ENCODE measurements around the gene ENOX2.

The ENOX2 gene

GRCh38 chrX:130884627-130885026 is 18.4 kb downstream of the ENOX2 start:
- no peak for DNase-seq (ENCODE audit: low read depth)

DNA sequence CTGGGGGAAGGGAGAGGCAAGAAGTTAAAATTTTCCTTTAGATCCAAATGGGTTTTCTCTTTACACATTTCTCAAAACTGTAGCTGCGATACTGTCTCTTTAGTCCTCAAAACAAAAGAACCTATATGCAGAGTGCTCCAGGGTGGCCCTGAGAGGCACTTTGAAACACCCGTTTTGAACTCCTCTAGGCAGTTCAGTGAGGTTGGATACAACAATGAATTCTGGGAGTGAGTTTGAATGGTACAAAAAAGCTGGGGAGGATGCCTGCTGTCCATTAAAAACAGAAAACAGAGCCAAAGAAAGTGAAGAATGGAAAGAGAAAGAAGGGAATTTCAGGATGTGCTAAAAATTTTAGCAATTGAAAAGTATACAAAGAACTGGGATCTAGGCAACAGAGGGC is 23.1 kb downstream of the ENOX2 start:
- no peak for DNase-seq (ENCODE audit: low read depth)

- no peak for DNase-seq (ENCODE audit: low read depth)
Measured at GRCh38 chrX:130878350-130879341, 24.4 kb downstream of the ENOX2 start.

- no peak for DNase-seq (ENCODE audit: low read depth)
Measured at GRCh38 chrX:130877892-130878341, 25.1 kb downstream of the ENOX2 start.

- no peak for DNase-seq (ENCODE audit: low read depth)
Measured at GRCh38 chrX:130876226-130876625, 26.8 kb downstream of the ENOX2 start.

DNA sequence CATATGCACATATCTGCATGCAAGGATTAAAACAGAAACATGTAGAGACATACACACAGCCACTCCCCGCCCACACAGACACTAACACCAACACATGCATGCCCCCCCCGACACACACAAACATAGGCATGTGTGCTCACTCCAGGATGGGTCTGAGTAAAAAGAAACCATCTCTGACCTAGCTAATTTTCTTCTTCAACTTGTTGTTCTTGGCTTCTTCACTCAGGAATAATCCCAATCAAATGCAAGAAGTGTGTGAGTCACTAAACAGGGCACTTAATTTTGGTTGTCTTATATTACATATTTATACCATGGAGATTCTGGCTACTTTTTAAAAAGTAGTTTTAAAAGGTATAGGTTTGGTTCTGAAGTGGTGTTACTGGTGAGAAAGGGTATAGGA is 28.3 kb downstream of the ENOX2 start:
- DNase-seq (ENCODE audit: low read depth), result no peak

- DNase-seq (ENCODE audit: low read depth), result no peak
Measured at GRCh38 chrX:130869239-130869638, 33.8 kb downstream of the ENOX2 start.

- DNase-seq (ENCODE audit: low read depth), result no peak
Measured at GRCh38 chrX:130861462-130861861, 41.5 kb downstream of the ENOX2 start.

GRCh38 chrX:130857207-130857606 is 45.8 kb downstream of the ENOX2 start:
- no peak for DNase-seq (ENCODE audit: low read depth)

DNA sequence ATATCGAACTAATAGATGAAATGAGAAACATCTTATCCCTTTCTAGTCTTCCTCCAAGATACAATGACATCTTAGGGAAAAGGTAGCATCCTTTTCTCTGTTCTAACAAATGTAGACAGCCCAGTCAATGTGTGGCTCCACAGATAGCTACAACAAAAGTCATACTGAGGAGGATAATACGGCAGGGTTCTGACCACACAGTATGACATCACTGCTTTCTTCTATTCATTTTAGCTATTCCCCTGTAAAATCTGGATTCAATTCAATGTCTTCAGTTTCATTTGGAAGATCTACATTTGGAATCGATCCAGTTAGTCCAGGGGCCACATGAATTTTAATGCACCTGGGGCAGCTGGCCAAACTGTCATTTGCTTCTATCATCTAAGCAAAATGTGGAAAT is 51.4 kb downstream of the ENOX2 start:
- no peak for DNase-seq (ENCODE audit: low read depth)

DNA sequence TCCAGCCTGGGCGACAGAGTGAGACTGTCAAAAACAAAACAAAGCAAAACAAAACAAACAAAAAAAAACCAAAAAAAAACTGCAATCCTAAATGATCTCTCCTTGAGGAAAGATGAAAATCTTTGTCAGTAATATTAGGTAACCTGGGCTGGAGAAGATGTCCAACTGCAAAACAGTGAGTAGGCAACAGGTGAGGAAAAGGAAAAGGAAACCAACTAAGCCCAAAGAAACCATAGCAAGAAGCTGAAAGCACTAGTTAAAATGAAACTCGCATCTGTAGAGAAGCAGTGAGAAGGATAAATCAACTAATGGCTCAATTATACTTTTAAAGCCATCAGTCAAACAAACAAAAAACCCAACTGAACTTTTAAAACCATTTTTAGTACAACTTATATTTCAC is 54.2 kb downstream of the ENOX2 start:
- DNase-seq (ENCODE audit: low read depth), result no peak

- no peak for DNase-seq (ENCODE audit: low read depth)
Measured at GRCh38 chrX:130846746-130847145, 56.3 kb downstream of the ENOX2 start.

- DNase-seq (ENCODE audit: low read depth), result no peak
Measured at GRCh38 chrX:130841776-130842175, 61.2 kb downstream of the ENOX2 start.

DNA sequence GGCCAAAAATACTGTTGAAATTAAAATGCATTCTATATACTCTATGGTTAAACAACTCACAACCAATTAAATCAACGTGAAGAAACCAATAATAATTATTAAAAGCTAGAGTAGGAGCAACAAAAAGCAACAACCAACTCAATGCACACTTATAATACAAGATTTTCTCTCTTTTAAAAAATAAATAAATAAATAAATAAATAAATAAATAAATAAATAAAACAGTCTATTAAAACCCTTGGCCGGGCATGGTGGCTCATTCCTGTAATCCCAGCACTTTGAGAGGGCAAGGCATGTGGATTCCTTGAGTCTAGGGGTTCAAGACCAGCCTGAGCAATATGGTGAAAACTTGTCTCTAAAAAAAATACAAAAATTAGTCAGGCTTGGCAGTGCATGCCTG is 62.7 kb downstream of the ENOX2 start:
- no peak for DNase-seq (ENCODE audit: low read depth)

DNA sequence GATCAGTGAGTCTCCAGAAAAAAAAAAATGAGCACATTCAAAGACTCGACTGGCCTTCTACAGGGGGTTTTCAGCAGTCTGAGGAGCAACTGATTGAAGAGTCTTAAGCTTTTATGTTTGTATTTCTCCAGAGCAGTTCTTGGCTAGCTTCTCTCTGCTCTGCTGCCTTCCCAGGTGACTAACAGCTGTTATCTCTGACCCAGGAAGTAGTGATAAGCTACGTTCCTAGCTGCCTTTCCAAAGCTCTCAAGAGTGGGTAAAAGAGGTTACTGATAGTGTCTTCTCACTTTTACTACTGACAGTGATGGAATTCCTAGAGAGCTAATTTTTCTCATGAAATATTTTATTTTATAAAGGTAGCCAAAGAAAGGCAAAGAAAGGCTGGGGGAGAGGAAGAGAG is 66.6 kb downstream of the ENOX2 start:
- no peak for DNase-seq (ENCODE audit: low read depth)

- DNase-seq (ENCODE audit: low read depth), result no peak
Measured at GRCh38 chrX:130834830-130835229, 68.2 kb downstream of the ENOX2 start.

DNA sequence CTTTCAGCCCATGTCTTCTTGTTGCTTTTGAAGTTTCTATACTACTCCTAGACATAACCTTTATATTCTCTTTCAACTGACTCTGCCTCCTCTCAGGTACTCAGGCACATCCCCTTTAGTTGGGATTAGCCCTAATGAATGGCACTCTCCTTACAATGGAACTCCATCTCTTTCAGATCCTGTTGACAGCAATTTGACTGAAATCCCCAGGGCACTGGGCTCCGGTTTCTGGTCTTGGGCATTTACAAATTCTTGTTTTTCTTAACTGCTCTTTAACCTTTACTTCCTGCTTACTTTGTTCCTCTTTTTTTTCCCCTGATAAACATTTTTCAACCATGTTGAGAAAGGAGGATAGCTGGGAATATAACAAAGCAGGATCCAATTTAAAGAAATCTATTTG is 68.9 kb downstream of the ENOX2 start:
- DNase-seq (ENCODE audit: low read depth), result no peak

DNA sequence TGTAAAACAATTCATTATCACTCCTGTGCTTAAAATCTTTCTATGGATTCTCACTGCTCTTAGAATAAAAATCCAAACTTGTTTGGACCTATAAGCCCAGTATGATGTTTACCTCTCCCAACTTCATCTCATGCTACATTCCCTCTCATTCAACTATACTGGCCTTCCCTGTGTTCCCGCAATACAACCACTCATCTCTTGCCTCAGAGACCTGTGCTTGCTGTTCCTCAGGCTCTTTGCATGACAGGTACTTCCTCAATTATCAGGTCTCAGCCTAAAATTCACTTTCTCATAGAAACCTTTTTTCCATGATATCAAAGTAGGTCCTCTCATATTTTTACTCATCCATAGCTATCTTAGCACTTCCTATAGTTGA is 71.7 kb downstream of the ENOX2 start:
- no peak for DNase-seq (ENCODE audit: low read depth)

- no peak for DNase-seq (ENCODE audit: low read depth)
Measured at GRCh38 chrX:130830599-130831346, 72.2 kb downstream of the ENOX2 start.

DNA sequence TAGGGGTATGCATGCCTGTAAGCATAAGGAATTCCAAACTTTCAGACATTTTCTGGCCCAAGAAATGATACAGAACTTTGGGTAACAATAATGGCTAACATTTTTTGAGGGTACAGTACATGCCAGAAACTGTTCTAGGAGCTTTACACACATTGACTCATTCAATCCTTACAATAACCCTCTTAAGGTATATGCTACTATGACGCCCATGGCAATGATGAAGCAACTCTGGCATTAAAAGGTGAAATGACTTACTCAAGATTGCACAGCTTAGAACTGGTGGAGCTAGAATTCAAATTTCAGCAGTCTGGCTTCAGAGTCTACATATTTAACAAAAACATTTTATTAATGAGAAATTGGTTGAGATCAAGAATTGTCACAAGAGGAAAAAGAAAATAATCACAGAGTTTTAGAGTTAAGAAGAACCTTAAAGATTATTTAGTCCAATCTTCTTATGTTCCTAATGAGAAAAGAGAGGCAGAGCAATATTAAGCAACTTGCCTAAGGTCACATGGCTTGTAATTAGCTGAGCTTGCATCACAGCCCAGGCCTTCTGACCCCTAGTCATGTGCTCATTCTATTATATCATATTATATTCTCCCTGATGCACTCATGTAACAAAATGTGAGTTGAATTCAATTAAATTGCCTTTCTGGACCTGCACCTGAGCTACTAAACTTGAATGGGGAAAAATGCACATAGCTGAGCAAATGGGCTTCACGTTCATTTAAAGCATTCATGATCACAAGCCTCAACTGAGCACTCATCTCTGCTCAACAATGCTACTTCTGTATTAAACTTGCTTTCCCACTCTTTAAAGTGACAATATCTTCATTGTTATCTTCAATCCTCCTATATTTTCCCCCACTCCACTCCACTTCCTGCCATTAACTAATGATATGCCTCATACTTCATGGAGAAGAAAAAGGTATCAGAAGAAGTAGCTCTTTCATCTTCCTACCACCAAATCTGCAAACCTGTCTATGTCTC is 73.2 kb downstream of the ENOX2 start:
- no peak for DNase-seq (ENCODE audit: low read depth)

DNA sequence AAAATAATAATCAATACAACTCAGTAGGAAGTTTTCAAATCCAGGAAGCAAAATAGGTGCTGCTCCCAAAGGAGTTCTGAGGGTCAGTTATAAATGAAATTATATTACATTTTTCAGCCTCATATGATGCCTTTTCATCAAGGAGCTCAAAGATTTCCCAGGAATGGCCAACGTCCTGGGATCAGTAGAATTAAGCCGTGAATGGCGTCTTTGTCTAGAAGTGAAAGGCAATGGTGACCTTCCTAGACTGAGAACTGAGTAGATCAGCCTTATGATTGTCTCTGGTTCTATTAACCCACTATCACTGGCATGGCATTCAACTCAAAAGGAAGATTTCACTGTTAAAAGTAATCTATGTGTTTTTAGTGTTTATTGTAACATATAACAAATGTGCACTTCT is 74.4 kb downstream of the ENOX2 start:
- DNase-seq (ENCODE audit: low read depth), result no peak

GRCh38 chrX:130827648-130828047 is 75.4 kb downstream of the ENOX2 start:
- DNase-seq (ENCODE audit: low read depth), result no peak
